ENCODE results near the gene CD70.

GRCh38 chr19:6608940-6609339 is 18.0 kb upstream of the CD70 start:
- TF ChIP-seq CTCF (conservative IDR thresholded peaks at IDR 0.05; ENCODE audit: low read depth, low read length) (no peak), EZH2 (IDR thresholded peaks at IDR 0.05; ENCODE audit: borderline replicate concordance, low read depth, low read length, poor library complexity, severe bottlenecking) (no peak)
